Calu3 (cell line): ENCODE measurements around the gene LIMS2. TPM values are rescaled to one million over a fixed set of nuclear protein-coding genes. Genes with fewer than 3 reads are reported as not detected.

Experiments
- Bru-seq: library from RNA; stranded (reverse); fragments of 400-500 nt; gene quantifications from one replicate; lab custom pipeline; 2021; lab: Mats Ljungman, UMichigan
- BruChase-seq, 2 experiments: library from RNA; stranded (reverse); fragments of 400-500 nt; gene quantifications; one replicate each; lab custom pipeline; 2021; lab: Mats Ljungman, UMichigan
- BruUV-seq: library from RNA; stranded (reverse); fragments of 400-500 nt; replicated peaks from 2 replicates; lab custom pipeline; 2021; lab: Mats Ljungman, UMichigan
- CTCF ChIA-PET: fragments of 300-600 bp; sonication (Branson Sonifier 250); formaldehyde crosslinking; loops from one replicate; lab custom pipeline; 2022; ENCODE audit warnings: antibody characterized with exemption; lab: Charles Lee
- DNase-seq: peaks from one replicate; pipeline ENCODE4 v3.0.0; 2022
- H3K27ac Mint-ChIP-seq: one replicate; pipeline ENCODE4 v1.8.0; 2022; ENCODE audit warnings: mixed read lengths; ENCODE audit not compliant: unreplicated experiment
- H3K27me3 Mint-ChIP-seq: one replicate; pipeline ENCODE4 v1.8.0; 2022; ENCODE audit warnings: mixed read lengths; ENCODE audit not compliant: unreplicated experiment
- H3K36me3 Mint-ChIP-seq: one replicate; pipeline ENCODE4 v1.8.0; 2022; ENCODE audit warnings: mild to moderate bottlenecking, moderate library complexity, mixed read lengths; ENCODE audit not compliant: insufficient read depth, unreplicated experiment
- H3K4me1 Mint-ChIP-seq: one replicate; pipeline ENCODE4 v1.8.0; 2022; ENCODE audit warnings: mild to moderate bottlenecking, low read depth, mixed read lengths; ENCODE audit not compliant: unreplicated experiment
- H3K4me3 Mint-ChIP-seq: one replicate; pipeline ENCODE4 v1.8.0; 2022; ENCODE audit warnings: mild to moderate bottlenecking, low read depth, moderate library complexity, mixed read lengths; ENCODE audit not compliant: unreplicated experiment
- H3K9me3 Mint-ChIP-seq: one replicate; pipeline ENCODE4 v1.8.0; 2022; ENCODE audit warnings: low read depth, mixed read lengths; ENCODE audit not compliant: unreplicated experiment
- CTCF ChIP-seq: fragments of 200-600 bp; IDR thresholded peaks from one replicate; pipeline ENCODE4 v1.8.0; 2022; ENCODE audit warnings: antibody characterized with exemption; ENCODE audit not compliant: unreplicated experiment
- intact Hi-C: fragments of 100-400 bp; cut with micrococcal nuclease; formaldehyde crosslinking; loops from one replicate; pipeline ENCODE4 v1.10.0; 2022; ENCODE audit not compliant: unreplicated experiment
- long read RNA-seq: library from polyadenylated mRNA; stranded (forward); transcript quantifications from one replicate; pipeline ENCODE4 v2.0.0, GENCODE V29; 2022
- total RNA-seq: library from RNA; stranded (reverse); gene quantifications from 2 replicates; pipeline ENCODE4 v1.2.3, GENCODE V29; 2022

Gene LIMS2
- 0.31 TPM in 1 of 2 replicates, not detected in the other for total RNA-seq
- Bru-seq, nascent RNA: percentile 10 among the genes with signal in this experiment
- BruChase-seq, experiment 1, labeled RNA remaining after a 6-hour chase: percentile 18 among the genes with signal in this experiment
- percentile 20 among the genes with signal in this experiment for BruChase-seq, experiment 2, labeled RNA remaining after a 2-hour chase
- long read RNA-seq, partial matches to known transcripts: 0 of 1 reads
- long read RNA-seq, other reads (novel, unspliced or antisense): 0 of 1 reads

- H3K4me1 Mint-ChIP-seq: no peaks in the 10 kb centered on the region
- TF ChIP-seq CTCF: no peak
- H3K27ac Mint-ChIP-seq: no peak within 1 kb of the TSS
- BruUV-seq: no TSS peak
- peak within 1 kb of the TSS; percentile 65 for H3K4me3 Mint-ChIP-seq
- no peaks in the 10 kb centered on the region for H3K9me3 Mint-ChIP-seq
- intact Hi-C loops: no loop called here
- peak; percentile 34 for DNase-seq
- H3K27me3 Mint-ChIP-seq: peaks cover 86% of the 10 kb centered on the region
- CTCF ChIA-PET: interaction anchor here (0.7 to 1.6 kb wide), 2 partner anchors 20 to 36 kb away, joined by 3 to 4 read pairs; no protein-coding TSS in a partner anchor
- H3K36me3 Mint-ChIP-seq: no peaks in the 10 kb centered on the region
These were observed at the start of gene LIMS2 for GRCh38 chr2:127675331-127676261. Gene LIMS2 (minus strand): TSS chr2:127675530. CDS start chr2:127675024, 506 bp downstream.

- BruUV-seq: no TSS peak
These were observed 47.5 kb upstream of the LIMS2 start for GRCh38 chr2:127722807-127723206.

GRCh38 chr2:127721978-127722355 is 46.6 kb upstream of the LIMS2 start:
- H3K4me3 Mint-ChIP-seq: no peak overlapping the region
- TF ChIP-seq CTCF: no peak
- H3K27me3 Mint-ChIP-seq: no peaks in the 10 kb centered on the region
- CTCF ChIA-PET: no interaction called here
- peaks cover 39% of the 10 kb centered on the region for H3K36me3 Mint-ChIP-seq
- H3K27ac Mint-ChIP-seq: no peak overlapping the region
- no peaks in the 10 kb centered on the region for H3K9me3 Mint-ChIP-seq
- no peak for DNase-seq
- BruUV-seq: no TSS peak
- intact Hi-C loops: no loop called here
- peaks cover 8% of the 10 kb centered on the region for H3K4me1 Mint-ChIP-seq

More at GRCh38 chr2:127722807-127723206, 47.5 kb upstream of the LIMS2 start:
- TF ChIP-seq CTCF: no peak
- Mint-ChIP-seq H3K27me3 (no peaks in the 10 kb centered on the region), H3K4me3 (no peak overlapping the region), H3K36me3 (peaks cover 39% of the 10 kb centered on the region), H3K4me1 (peaks cover 8% of the 10 kb centered on the region), H3K9me3 (no peaks in the 10 kb centered on the region), H3K27ac (no peak overlapping the region)
- no peak for DNase-seq
- CTCF ChIA-PET: no interaction called here
- intact Hi-C loops: no loop called here

- DNase-seq: no peak
- CTCF ChIA-PET: no interaction called here
- no peak for TF ChIP-seq CTCF
- H3K27me3 Mint-ChIP-seq: no peaks in the 10 kb centered on the region
- peaks cover 41% of the 10 kb centered on the region for H3K36me3 Mint-ChIP-seq
- BruUV-seq: no TSS peak
- H3K4me1 Mint-ChIP-seq: peaks cover 8% of the 10 kb centered on the region
- no peak overlapping the region for H3K27ac Mint-ChIP-seq
- intact Hi-C loops: no loop called here
- H3K4me3 Mint-ChIP-seq: no peak overlapping the region
- H3K9me3 Mint-ChIP-seq: no peaks in the 10 kb centered on the region
These were observed 46.1 kb upstream of the LIMS2 start for GRCh38 chr2:127721311-127721977.
